Measurements from ENCODE around the gene KIRREL2.

The KIRREL2 gene

GRCh38 chr19:35872180-35872579 is 15.5 kb downstream of the KIRREL2 start:
- H3K4me3 ChIP-seq (ENCODE audit: low read depth in 1 of 2, low read length in 2 of 2): no peak overlapping the region
- no peak overlapping the region for H3K27ac ChIP-seq (ENCODE audit: low read depth, low read length)
- peaks cover 29 to 39% of the 10 kb centered on the region in 2 donors for H3K27me3 ChIP-seq (ENCODE audit: control insufficient read depth in 1 of 2, insufficient read depth in 2 of 2, low read length in 2 of 2)
- H3K36me3 ChIP-seq (ENCODE audit: insufficient read depth, low read length): no peaks in the 10 kb centered on the region
- H3K4me1 ChIP-seq (ENCODE audit: insufficient read depth, low read length): peaks cover 15% of the 10 kb centered on the region
- H3K9me3 ChIP-seq (ENCODE audit: low read length): no peaks in the 10 kb centered on the region
- no peak overlapping the region for H3K9ac ChIP-seq (ENCODE audit: low read length)

- no peak overlapping the region for H3K4me3 ChIP-seq (ENCODE audit: low read depth in 1 of 2, low read length in 2 of 2)
- H3K27me3 ChIP-seq (ENCODE audit: control insufficient read depth in 1 of 2, insufficient read depth in 2 of 2, low read length in 2 of 2): peaks cover 24 to 45% of the 10 kb centered on the region in 2 donors
- H3K4me1 ChIP-seq (ENCODE audit: insufficient read depth, low read length): peaks cover 8% of the 10 kb centered on the region
- H3K9me3 ChIP-seq (ENCODE audit: low read length): no peaks in the 10 kb centered on the region
- H3K27ac ChIP-seq (ENCODE audit: low read depth, low read length): no peak overlapping the region
- no peak overlapping the region for H3K9ac ChIP-seq (ENCODE audit: low read length)
- no peaks in the 10 kb centered on the region for H3K36me3 ChIP-seq (ENCODE audit: insufficient read depth, low read length)
Observed at GRCh38 chr19:35874392-35874930, 17.8 kb downstream of the KIRREL2 start.

GRCh38 chr19:35879068-35879467 is 22.4 kb downstream of the KIRREL2 start:
- Histone ChIP-seq H3K9ac (ENCODE audit: low read length) (no peak overlapping the region), H3K9me3 (ENCODE audit: low read length) (no peaks in the 10 kb centered on the region), H3K4me1 (ENCODE audit: insufficient read depth, low read length) (no peaks in the 10 kb centered on the region), H3K27me3 (ENCODE audit: control insufficient read depth in 1 of 2, insufficient read depth in 2 of 2, low read length in 2 of 2) (peaks cover 0 to 23% of the 10 kb centered on the region in 2 donors), H3K27ac (ENCODE audit: low read depth, low read length) (no peak overlapping the region), H3K36me3 (ENCODE audit: insufficient read depth, low read length) (no peaks in the 10 kb centered on the region), H3K4me3 (ENCODE audit: low read depth in 1 of 2, low read length in 2 of 2) (no peak overlapping the region)

GRCh38 chr19:35879770-35880317 is 23.1 kb downstream of the KIRREL2 start:
- Histone ChIP-seq H3K9me3 (ENCODE audit: low read length) (no peaks in the 10 kb centered on the region), H3K9ac (ENCODE audit: low read length) (no peak overlapping the region), H3K4me1 (ENCODE audit: insufficient read depth, low read length) (no peaks in the 10 kb centered on the region), H3K27ac (ENCODE audit: low read depth, low read length) (no peak overlapping the region), H3K36me3 (ENCODE audit: insufficient read depth, low read length) (no peaks in the 10 kb centered on the region), H3K4me3 (ENCODE audit: low read depth in 1 of 2, low read length in 2 of 2) (no peak overlapping the region), H3K27me3 (ENCODE audit: control insufficient read depth in 1 of 2, insufficient read depth in 2 of 2, low read length in 2 of 2) (peaks cover 0 to 23% of the 10 kb centered on the region in 2 donors)

GRCh38 chr19:35882114-35882832 is 25.6 kb downstream of the KIRREL2 start:
- peaks cover 0 to 23% of the 10 kb centered on the region in 2 donors for H3K27me3 ChIP-seq (ENCODE audit: control insufficient read depth in 1 of 2, insufficient read depth in 2 of 2, low read length in 2 of 2)
- H3K9me3 ChIP-seq (ENCODE audit: low read length): no peaks in the 10 kb centered on the region
- no peaks in the 10 kb centered on the region for H3K36me3 ChIP-seq (ENCODE audit: insufficient read depth, low read length)
- no peak overlapping the region for H3K9ac ChIP-seq (ENCODE audit: low read length)
- no peak overlapping the region for H3K27ac ChIP-seq (ENCODE audit: low read depth, low read length)
- no peaks in the 10 kb centered on the region for H3K4me1 ChIP-seq (ENCODE audit: insufficient read depth, low read length)
- H3K4me3 ChIP-seq (ENCODE audit: low read depth in 1 of 2, low read length in 2 of 2): no peak overlapping the region

- no peak overlapping the region for H3K27ac ChIP-seq (ENCODE audit: low read depth, low read length)
- H3K27me3 ChIP-seq (ENCODE audit: control insufficient read depth in 1 of 2, insufficient read depth in 2 of 2, low read length in 2 of 2): peaks cover 0 to 10% of the 10 kb centered on the region in 2 donors
- H3K9ac ChIP-seq (ENCODE audit: low read length): no peak overlapping the region
Observed at GRCh38 chr19:35883882-35884281, 27.2 kb downstream of the KIRREL2 start.

GRCh38 chr19:35885225-35885738 is 28.6 kb downstream of the KIRREL2 start:
- Histone ChIP-seq H3K27ac (ENCODE audit: low read depth, low read length) (no peak overlapping the region), H3K27me3 (ENCODE audit: control insufficient read depth in 1 of 2, insufficient read depth in 2 of 2, low read length in 2 of 2) (peaks cover 0 to under 1% of the 10 kb centered on the region in 2 donors), H3K4me3 (ENCODE audit: low read depth in 1 of 2, low read length in 2 of 2) (no peak overlapping the region), H3K36me3 (ENCODE audit: insufficient read depth, low read length) (peaks cover 26% of the 10 kb centered on the region), H3K4me1 (ENCODE audit: insufficient read depth, low read length) (no peaks in the 10 kb centered on the region), H3K9me3 (ENCODE audit: low read length) (no peaks in the 10 kb centered on the region), H3K9ac (ENCODE audit: low read length) (no peak overlapping the region)

More at GRCh38 chr19:35883882-35884281, 27.2 kb downstream of the KIRREL2 start:
- H3K4me3 ChIP-seq (ENCODE audit: low read depth in 1 of 2, low read length in 2 of 2): no peak overlapping the region
- H3K9me3 ChIP-seq (ENCODE audit: low read length): no peaks in the 10 kb centered on the region
- peaks cover 12% of the 10 kb centered on the region for H3K36me3 ChIP-seq (ENCODE audit: insufficient read depth, low read length)
- no peaks in the 10 kb centered on the region for H3K4me1 ChIP-seq (ENCODE audit: insufficient read depth, low read length)

- no peak overlapping the region for H3K9ac ChIP-seq (ENCODE audit: low read length)
- H3K9me3 ChIP-seq (ENCODE audit: low read length): no peaks in the 10 kb centered on the region
- no peaks in the 10 kb centered on the region for H3K27me3 ChIP-seq (ENCODE audit: control insufficient read depth in 1 of 2, insufficient read depth in 2 of 2, low read length in 2 of 2)
- H3K27ac ChIP-seq (ENCODE audit: low read depth, low read length): no peak overlapping the region
- H3K4me3 ChIP-seq (ENCODE audit: low read depth in 1 of 2, low read length in 2 of 2): no peak overlapping the region
- peaks cover 29% of the 10 kb centered on the region for H3K36me3 ChIP-seq (ENCODE audit: insufficient read depth, low read length)
- H3K4me1 ChIP-seq (ENCODE audit: insufficient read depth, low read length): no peaks in the 10 kb centered on the region
Observed at GRCh38 chr19:35885904-35886303, 29.2 kb downstream of the KIRREL2 start.

GRCh38 chr19:35887197-35887596 is 30.5 kb downstream of the KIRREL2 start:
- no peaks in the 10 kb centered on the region for H3K27me3 ChIP-seq (ENCODE audit: control insufficient read depth in 1 of 2, insufficient read depth in 2 of 2, low read length in 2 of 2)
- H3K9me3 ChIP-seq (ENCODE audit: low read length): no peaks in the 10 kb centered on the region
- H3K36me3 ChIP-seq (ENCODE audit: insufficient read depth, low read length): peaks cover 29% of the 10 kb centered on the region
- no peak overlapping the region for H3K9ac ChIP-seq (ENCODE audit: low read length)
- no peak overlapping the region for H3K27ac ChIP-seq (ENCODE audit: low read depth, low read length)
- H3K4me3 ChIP-seq (ENCODE audit: low read depth in 1 of 2, low read length in 2 of 2): no peak overlapping the region
- H3K4me1 ChIP-seq (ENCODE audit: insufficient read depth, low read length): no peaks in the 10 kb centered on the region

GRCh38 chr19:35888398-35888797 is 31.7 kb downstream of the KIRREL2 start:
- Histone ChIP-seq H3K4me1 (ENCODE audit: insufficient read depth, low read length) (no peaks in the 10 kb centered on the region), H3K36me3 (ENCODE audit: insufficient read depth, low read length) (peaks cover 29% of the 10 kb centered on the region), H3K27ac (ENCODE audit: low read depth, low read length) (no peak overlapping the region), H3K4me3 (ENCODE audit: low read depth in 1 of 2, low read length in 2 of 2) (no peak overlapping the region), H3K9ac (ENCODE audit: low read length) (no peak overlapping the region), H3K9me3 (ENCODE audit: low read length) (no peaks in the 10 kb centered on the region), H3K27me3 (ENCODE audit: control insufficient read depth in 1 of 2, insufficient read depth in 2 of 2, low read length in 2 of 2) (no peaks in the 10 kb centered on the region)

GRCh38 chr19:35889370-35890112 is 32.8 kb downstream of the KIRREL2 start:
- H3K4me3 ChIP-seq (ENCODE audit: low read depth in 1 of 2, low read length in 2 of 2): no peak overlapping the region
- H3K4me1 ChIP-seq (ENCODE audit: insufficient read depth, low read length): no peaks in the 10 kb centered on the region
- H3K36me3 ChIP-seq (ENCODE audit: insufficient read depth, low read length): peaks cover 36% of the 10 kb centered on the region
- no peaks in the 10 kb centered on the region for H3K9me3 ChIP-seq (ENCODE audit: low read length)
- H3K27me3 ChIP-seq (ENCODE audit: control insufficient read depth in 1 of 2, insufficient read depth in 2 of 2, low read length in 2 of 2): no peaks in the 10 kb centered on the region
- no peak overlapping the region for H3K9ac ChIP-seq (ENCODE audit: low read length)
- H3K27ac ChIP-seq (ENCODE audit: low read depth, low read length): no peak overlapping the region
